22Rv1 (cell line): ENCODE results near the gene CNGA4.

Source experiments
- CTCF ChIP-seq: fragments of 450-650 bp; IDR thresholded peaks from 2 replicates; pipeline ENCODE4 v1.5.1; 2017; ENCODE audit warnings: mild to moderate bottlenecking
- ZFX ChIP-seq: fragments of 450-650 bp; IDR thresholded peaks from 2 replicates; pipeline ENCODE4 v1.6.1; 2017; ENCODE audit warnings: antibody characterized with exemption, borderline replicate concordance

- TF ChIP-seq CTCF (no peak), ZFX (no peak)
These were observed 31.8 kb downstream of the CNGA4 start for GRCh38 chr11:6270584-6271246.
